GM23248 (cell line): ENCODE results near the gene CTF1.

Experiments
- EZH2 ChIP-seq: fragments of 200-600 bp; sonication (generic); IDR thresholded peaks from 2 replicates; pipeline ENCODE4 v1.6.1; 2018; ENCODE audit warnings: antibody characterized with exemption, mild to moderate bottlenecking; ENCODE audit not compliant: insufficient read depth, poor library complexity, severe bottlenecking
- EZH2phosphoT487 ChIP-seq: fragments of 200-600 bp; sonication (generic); IDR thresholded peaks from 2 replicates; pipeline ENCODE4 v1.6.1; 2018; ENCODE audit warnings: antibody characterized with exemption, moderate library complexity, mild to moderate bottlenecking, low read depth; ENCODE audit not compliant: insufficient read depth

- TF ChIP-seq EZH2 = no peak
- no peak for TF ChIP-seq EZH2phosphoT487
Measured at GRCh38 chr16:30949650-30950515, 53.5 kb downstream of the CTF1 start.
